HG03378 (cell line): ENCODE measurements around the gene GPRASP3.
A peak's percentile ranks its signal among the peaks of the same experiment; 100 is the strongest.
"Not testable (repeated sequence)": the region's sequence is repeated elsewhere in the genome, so short reads cannot be mapped to it uniquely, and the experiment has no call there.

Experiments
- ATAC-seq: cut with Tn5 transposase; IDR thresholded peaks from one replicate; pipeline ENCODE4 v1.9.1; 2021; ENCODE audit warnings: mild to moderate bottlenecking, moderate library complexity; ENCODE audit not compliant: unreplicated experiment

The GPRASP3 gene, protein sequence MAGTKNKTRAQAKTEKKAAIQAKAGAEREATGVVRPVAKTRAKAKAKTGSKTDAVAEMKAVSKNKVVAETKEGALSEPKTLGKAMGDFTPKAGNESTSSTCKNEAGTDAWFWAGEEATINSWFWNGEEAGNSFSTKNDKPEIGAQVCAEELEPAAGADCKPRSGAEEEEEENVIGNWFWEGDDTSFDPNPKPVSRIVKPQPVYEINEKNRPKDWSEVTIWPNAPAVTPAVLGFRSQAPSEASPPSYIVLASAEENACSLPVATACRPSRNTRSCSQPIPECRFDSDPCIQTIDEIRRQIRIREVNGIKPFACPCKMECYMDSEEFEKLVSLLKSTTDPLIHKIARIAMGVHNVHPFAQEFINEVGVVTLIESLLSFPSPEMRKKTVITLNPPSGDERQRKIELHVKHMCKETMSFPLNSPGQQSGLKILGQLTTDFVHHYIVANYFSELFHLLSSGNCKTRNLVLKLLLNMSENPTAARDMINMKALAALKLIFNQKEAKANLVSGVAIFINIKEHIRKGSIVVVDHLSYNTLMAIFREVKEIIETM

GRCh38 chrX:102720237-102721168 is at the start of gene GPRASP3:
GPRASP3 (plus strand) TSS chrX:102720743; CDS start chrX:102748996, 28,253 bp downstream.
- peak; percentile 83 for ATAC-seq

GRCh38 chrX:102672856-102673255 is 47.7 kb upstream of the GPRASP3 start:
- no peak for ATAC-seq

DNA sequence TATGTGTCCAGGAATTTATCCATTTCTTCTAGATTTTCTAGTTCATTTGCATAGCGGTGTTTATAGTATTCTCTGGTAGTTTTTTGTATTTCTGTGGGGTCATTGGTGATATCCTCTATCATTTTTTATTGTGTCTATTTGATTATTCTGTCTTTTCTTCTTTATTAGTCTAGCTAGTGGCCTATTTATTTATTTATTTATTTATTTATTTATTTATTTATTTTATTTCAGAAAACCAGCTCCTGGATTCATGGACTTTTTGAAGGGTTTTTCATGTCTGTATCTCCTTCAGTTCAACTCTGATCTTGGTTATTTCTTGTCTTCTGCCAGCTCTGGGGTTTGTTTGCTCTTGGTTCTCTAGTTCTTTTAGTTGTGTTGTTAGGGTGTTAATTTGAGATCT is 43.1 kb upstream of the GPRASP3 start:
- ATAC-seq = not testable (repeated sequence)

- ATAC-seq = no peak
These were observed 35.6 kb upstream of the GPRASP3 start for GRCh38 chrX:102684772-102685520.

GRCh38 chrX:102694749-102695148 is 25.8 kb upstream of the GPRASP3 start:
- ATAC-seq = no peak

GRCh38 chrX:102696306-102696705 is 24.2 kb upstream of the GPRASP3 start:
- no peak for ATAC-seq

- ATAC-seq = no peak
These were observed 23.0 kb upstream of the GPRASP3 start for GRCh38 chrX:102697494-102697893.

DNA sequence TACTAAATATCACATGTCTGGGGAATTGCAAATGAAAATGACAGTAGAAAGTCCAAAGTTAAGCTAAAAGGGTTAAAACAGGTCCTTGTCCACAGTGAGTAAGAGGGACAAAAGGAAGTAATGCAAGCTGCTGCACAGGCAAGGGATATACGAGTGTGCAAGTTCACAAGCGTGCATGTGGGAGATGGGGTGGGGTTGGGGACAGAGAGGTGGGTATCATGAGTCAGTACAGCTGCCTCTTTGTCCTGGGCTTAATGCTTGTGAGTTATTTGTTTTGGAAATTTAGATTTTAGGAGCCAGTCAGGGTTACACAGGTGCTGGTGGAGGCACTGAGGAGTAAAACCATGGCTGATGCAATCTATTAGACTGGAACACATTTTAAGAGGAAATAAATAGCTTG is 11.6 kb upstream of the GPRASP3 start:
- no peak for ATAC-seq

DNA sequence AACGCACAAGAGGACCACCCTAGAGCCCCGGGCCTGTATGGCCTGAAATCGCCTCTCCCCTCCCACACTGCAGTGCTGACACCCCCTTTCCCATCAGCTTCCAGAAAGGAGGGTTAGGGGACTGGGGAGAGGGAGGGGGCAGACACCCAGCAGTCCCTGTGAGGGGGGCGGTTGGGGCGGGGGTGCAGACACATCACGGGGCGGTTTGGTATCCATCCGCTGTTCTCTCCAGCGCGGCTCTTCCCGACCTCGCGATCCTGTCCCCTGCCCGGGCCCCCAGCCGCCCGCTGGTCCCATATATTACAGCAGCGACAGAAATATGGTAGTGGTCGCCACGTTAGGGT is 8.7 kb upstream of the GPRASP3 start:
- no peak for ATAC-seq

DNA sequence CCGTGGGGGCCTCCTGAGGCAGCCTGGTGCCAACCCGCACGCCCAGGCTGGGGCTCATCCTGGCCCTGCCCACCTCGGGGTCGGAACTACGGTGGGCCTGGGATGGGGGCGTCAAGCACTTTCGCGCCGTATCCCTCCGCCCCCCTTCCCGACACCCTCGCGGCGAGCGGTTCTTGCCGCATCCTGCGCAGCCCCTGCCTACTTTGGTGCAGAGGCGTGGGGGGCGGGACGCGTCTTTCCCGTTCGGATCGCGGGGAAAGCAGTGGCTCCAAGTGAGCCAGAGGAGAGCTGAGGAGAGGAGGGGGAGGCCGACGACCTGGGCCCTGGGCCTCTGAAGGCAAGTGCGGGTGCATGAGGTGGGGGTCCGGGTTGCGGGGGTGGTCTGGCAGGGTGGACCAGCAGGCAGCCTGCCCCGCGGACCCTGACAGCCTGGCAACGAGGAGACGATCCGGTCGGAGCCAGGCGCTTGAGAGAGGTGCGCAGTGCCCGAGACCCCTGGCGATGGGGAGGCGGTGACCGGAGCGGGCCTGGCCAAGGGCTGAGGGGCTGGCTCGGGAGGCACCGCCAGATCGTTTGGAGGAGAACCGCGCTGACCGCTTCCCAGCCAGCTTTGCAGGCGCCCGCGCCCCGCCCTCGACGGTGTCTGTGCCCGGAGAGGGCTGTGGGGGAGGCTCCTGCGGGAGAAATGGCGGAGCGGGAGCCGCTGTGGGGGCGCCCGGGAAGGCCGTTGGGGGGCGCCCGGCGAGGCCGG is 8.2 kb upstream of the GPRASP3 start, which contains the start of gene GPRASP2:
TSS of gene GPRASP2 (plus strand) at position 233 of the 751 bp plus-strand sequence. CDS start 2,422 bp downstream, outside the sequence.
- ATAC-seq = no peak

- ATAC-seq = no peak
These were observed 7.4 kb upstream of the GPRASP3 start for GRCh38 chrX:102712981-102713625.

GRCh38 chrX:102714994-102715393 is 5.5 kb upstream of the GPRASP3 start:
- no peak for ATAC-seq

GRCh38 chrX:102715967-102716366 is 4.6 kb upstream of the GPRASP3 start:
- ATAC-seq = no peak

DNA sequence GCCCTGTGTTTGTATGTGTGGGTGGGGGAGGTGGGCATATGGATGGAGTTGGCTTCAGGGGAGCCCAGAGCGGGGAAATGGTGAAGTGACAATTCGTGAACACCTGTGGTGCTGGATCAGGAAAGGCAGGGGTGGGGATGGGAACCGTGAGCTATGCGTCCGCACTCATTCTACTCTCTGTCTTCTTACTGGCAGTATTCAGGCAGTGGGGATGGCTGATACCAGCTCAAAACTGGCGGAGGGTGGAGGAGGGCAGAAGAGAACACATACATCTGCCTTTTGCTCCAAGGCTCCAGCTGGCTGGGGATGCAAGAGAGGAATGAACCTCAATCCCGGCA is 595 bp downstream of the GPRASP3 start:
- ATAC-seq = not testable (repeated sequence)

DNA sequence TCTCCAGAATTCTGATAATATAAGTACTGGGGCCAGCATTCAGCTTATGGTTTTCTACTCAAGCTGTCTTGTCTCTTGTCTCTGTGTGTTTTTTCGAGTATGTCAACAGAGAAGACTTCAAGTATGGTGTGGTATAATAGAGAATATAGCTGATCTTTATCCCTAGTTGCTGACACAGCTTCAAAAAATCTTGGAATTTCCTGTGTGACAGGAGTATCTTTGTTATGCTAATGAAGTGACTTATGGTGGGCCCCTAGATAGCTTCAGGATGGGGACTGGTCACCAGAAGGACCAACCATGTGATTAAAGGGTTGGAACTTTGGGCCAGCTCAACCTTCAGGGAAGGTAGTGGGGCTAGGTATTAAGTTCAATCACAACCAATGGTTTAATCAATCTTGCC is 2.9 kb downstream of the GPRASP3 start:
- ATAC-seq = no peak

GRCh38 chrX:102727761-102728160 is 7.2 kb downstream of the GPRASP3 start:
- ATAC-seq = no peak

DNA sequence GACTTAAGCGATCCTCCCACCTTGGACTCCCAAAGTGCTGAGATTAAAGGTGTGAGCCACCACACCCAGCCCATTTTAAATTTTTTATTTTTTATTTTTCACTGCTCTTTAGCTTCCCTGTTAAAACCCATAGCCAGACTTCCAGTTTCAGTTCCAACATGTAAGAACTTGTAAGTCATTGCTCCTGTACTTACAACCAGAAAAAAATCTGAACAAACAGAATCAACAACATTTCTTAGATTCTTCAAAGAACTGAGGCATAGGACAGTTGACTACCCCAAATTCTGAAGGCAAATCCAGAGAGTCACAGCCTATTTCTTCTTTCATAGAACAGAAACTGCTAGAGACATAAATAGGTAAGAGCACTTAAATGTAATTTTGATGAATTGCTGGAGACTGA is 8.1 kb downstream of the GPRASP3 start:
- ATAC-seq = no peak

GRCh38 chrX:102739657-102740056 is 19.1 kb downstream of the GPRASP3 start:
- ATAC-seq = no peak

GRCh38 chrX:102744307-102744706 is 23.8 kb downstream of the GPRASP3 start:
- no peak for ATAC-seq

GRCh38 chrX:102745513-102745856 is 24.9 kb downstream of the GPRASP3 start:
- ATAC-seq = no peak
